Lower leg skin (tissue), 4 donors: ENCODE data around the gene BANP. TPM values are rescaled to one million over a fixed set of nuclear protein-coding genes. Genes with fewer than 3 reads are reported as not detected.

Source experiments
- DNase-seq, 2 donors: peaks; one replicate each; pipeline ENCODE4 v3.0.0-alpha.2; 2019; ENCODE audit warnings: low spot score in 2 of 2
- H3K4me3 ChIP-seq: fragments of 200-600 bp; sonication (generic); 2 replicates; pipeline ENCODE4 v1.5.1; 2017; ENCODE audit warnings: mild to moderate bottlenecking, low read depth; ENCODE audit not compliant: poor library complexity, severe bottlenecking
- POLR2A ChIP-seq, 2 donors: fragments of 450-650 bp; IDR thresholded peaks; one replicate each; pipeline ENCODE4 v1.6.1; 2016 to 2017; ENCODE audit warnings: antibody characterized with exemption in 2 of 2, mild to moderate bottlenecking in 1 of 2, moderate library complexity in 1 of 2
- WGBS, 2 donors: methylation state at CpG; one replicate each; pipeline ENCODE4 v1.1.5; 2018; 5-methylcytosine and 5-hydroxymethylcytosine counted together
- intact Hi-C: fragments of 100-400 bp; cut with DNase I; formaldehyde crosslinking; loops from one replicate; pipeline ENCODE4 v1.15.0; 2023; ENCODE audit warnings: low total_unique reads
- total RNA-seq, 4 donors: library from RNA; depleted of rRNA; stranded (reverse); fragments of >200 nt; gene quantifications; one replicate each; pipeline ENCODE4 v1.1.0, GENCODE V29; 2016
- TF ChIP-seq, protein P1 (sequence below), 3 donors: fragments of 450-650 bp; IDR thresholded peaks; one replicate each; pipeline ENCODE4 v1.5.1; 2016; ENCODE audit warnings: antibody characterized with exemption in 3 of 3, mild to moderate bottlenecking in 3 of 3, moderate library complexity in 2 of 3

Gene BANP
- total RNA-seq, 4 donors from 2014 or later, result 21.6 to 28.7 (median 24.5) TPM

- no peak for TF ChIP-seq POLR2A (IDR thresholded peaks at IDR 0.05)
- TF ChIP-seq, protein P1, sequence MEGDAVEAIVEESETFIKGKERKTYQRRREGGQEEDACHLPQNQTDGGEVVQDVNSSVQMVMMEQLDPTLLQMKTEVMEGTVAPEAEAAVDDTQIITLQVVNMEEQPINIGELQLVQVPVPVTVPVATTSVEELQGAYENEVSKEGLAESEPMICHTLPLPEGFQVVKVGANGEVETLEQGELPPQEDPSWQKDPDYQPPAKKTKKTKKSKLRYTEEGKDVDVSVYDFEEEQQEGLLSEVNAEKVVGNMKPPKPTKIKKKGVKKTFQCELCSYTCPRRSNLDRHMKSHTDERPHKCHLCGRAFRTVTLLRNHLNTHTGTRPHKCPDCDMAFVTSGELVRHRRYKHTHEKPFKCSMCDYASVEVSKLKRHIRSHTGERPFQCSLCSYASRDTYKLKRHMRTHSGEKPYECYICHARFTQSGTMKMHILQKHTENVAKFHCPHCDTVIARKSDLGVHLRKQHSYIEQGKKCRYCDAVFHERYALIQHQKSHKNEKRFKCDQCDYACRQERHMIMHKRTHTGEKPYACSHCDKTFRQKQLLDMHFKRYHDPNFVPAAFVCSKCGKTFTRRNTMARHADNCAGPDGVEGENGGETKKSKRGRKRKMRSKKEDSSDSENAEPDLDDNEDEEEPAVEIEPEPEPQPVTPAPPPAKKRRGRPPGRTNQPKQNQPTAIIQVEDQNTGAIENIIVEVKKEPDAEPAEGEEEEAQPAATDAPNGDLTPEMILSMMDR (IDR thresholded peaks at IDR 0.05), result no peak
- intact Hi-C loops, result no loop called here
- WGBS, 2 donors, result 78 to 83% methylated on average over 5 of the region's 5 CpGs
These were observed 57.6 kb downstream of the BANP start for GRCh38 chr16:88008840-88009239.

GRCh38 chr16:88009563-88010342 is 58.5 kb downstream of the BANP start:
- peak in 1 of 2 donors; percentile 6 for DNase-seq
- no peak overlapping the region for H3K4me3 ChIP-seq
- 88 to 92% methylated on average over 7 of the region's 7 CpGs for WGBS, 2 donors
- intact Hi-C loops, result no loop called here
- TF ChIP-seq POLR2A (IDR thresholded peaks at IDR 0.05), result no peak
- TF ChIP-seq, protein P1 (IDR thresholded peaks at IDR 0.05), result no peak

More at GRCh38 chr16:88008840-88009239, 57.6 kb downstream of the BANP start:
- H3K4me3 ChIP-seq, result no peak overlapping the region
- DNase-seq, result peak in 1 of 2 donors; percentile 18

GRCh38 chr16:88010343-88010967 is 59.2 kb downstream of the BANP start:
- H3K4me3 ChIP-seq, result no peak overlapping the region
- peak in 1 of 2 donors; percentile 53 for DNase-seq
- WGBS, 2 donors, result 90 to 91% methylated on average over 24 to 25 of the region's 25 CpGs
- TF ChIP-seq, protein P1 (IDR thresholded peaks at IDR 0.05), result no peak
- no peak for TF ChIP-seq POLR2A (IDR thresholded peaks at IDR 0.05)
- intact Hi-C loops, result no loop called here

DNA sequence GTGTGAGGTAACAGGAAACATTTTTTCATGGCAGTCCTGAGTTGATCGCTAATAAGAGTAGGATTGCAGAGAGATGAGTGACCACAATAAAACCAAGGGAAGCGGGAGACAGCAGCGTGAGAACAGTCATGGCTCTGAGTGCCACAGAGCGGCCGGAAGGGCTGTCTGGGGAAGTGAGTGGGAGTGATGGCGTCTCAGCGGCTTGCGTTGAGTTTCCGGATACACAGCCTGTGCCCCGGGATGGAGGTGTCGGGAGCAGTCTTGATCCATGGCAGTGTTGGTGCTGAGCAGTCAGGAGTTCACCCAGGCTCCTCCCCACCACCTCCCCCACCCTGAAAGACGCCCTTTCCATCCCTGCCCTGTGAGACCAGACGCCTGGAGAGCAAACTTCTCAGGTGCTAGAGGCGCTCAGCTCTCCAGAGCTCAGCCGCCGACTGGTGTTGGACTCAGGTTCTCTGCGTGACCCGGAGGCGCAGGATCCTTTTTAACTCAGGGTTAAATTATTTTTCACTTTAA is 59.8 kb downstream of the BANP start:
- 93 to 96% methylated on average over 18 of the region's 19 CpGs for WGBS, 2 donors
- intact Hi-C loops, result no loop called here
- TF ChIP-seq POLR2A (IDR thresholded peaks at IDR 0.05), result no peak
- TF ChIP-seq, protein P1 (IDR thresholded peaks at IDR 0.05), result no peak
- H3K4me3 ChIP-seq, result no peak overlapping the region
- DNase-seq, result peak in 1 of 2 donors; percentile 73

DNA sequence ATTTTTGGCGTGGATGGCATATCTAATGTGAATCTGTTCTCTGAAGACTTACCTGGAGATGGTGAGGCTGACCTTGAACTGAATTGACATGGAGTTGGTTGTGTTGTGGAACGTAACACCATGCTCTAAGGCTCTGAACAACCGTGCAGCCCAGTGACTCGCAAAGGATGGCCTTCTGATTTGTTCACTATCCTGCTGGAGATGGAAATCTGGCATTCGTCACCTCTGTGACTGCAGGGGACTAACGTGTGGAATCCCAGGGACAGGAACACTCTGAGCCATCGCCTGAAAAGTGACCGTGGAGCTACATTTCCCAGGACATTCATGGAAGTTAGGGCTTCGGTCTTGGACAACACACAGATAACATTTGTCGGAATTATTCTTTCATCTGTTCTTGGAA is 61.1 kb downstream of the BANP start:
- TF ChIP-seq, protein P1 (IDR thresholded peaks at IDR 0.05), result no peak
- TF ChIP-seq POLR2A (IDR thresholded peaks at IDR 0.05), result no peak
- no peak overlapping the region for H3K4me3 ChIP-seq
- peak in 1 of 2 donors; percentile 58 for DNase-seq
- intact Hi-C loops, result no loop called here
- WGBS, 2 donors, result 90% methylated on average over 10 of the region's 10 CpGs
